Adrenal gland (tissue), 12 donors: ENCODE results near the gene ZNF280C. TPM values are rescaled to one million over a fixed set of nuclear protein-coding genes. Genes with fewer than 3 reads are reported as not detected.

Source experiments
- DNase-seq, 7 donors: peaks; one replicate each; pipeline ENCODE4 v3.0.0-alpha.2; 2019 to 2020
- H3K27ac ChIP-seq, 5 donors: fragments of 200-600 bp; sonication (generic) in 4 of 5; 1 replicate in 3 of 5; 2 replicates in 2 of 5; pipeline versions ENCODE4 v1.5.1 to v1.8.0; 2016 to 2020; ENCODE audit warnings: mild to moderate bottlenecking in 1 of 5
- H3K27me3 ChIP-seq: fragments of 200-600 bp; 2 replicates; pipeline ENCODE4 v1.8.0; 2021
- H3K36me3 ChIP-seq, 2 donors: fragments of 200-600 bp; replicated peaks in 1 of 2; 1 replicate in 1 of 2; 2 replicates in 1 of 2; pipeline versions ENCODE4 v1.5.1 to v1.8.0; 2018 to 2022
- H3K4me1 ChIP-seq, 2 donors: fragments of 200-600 bp; replicated peaks in 1 of 2; 1 replicate in 1 of 2; 2 replicates in 1 of 2; pipeline versions ENCODE4 v1.5.1 to v1.8.0; 2018 to 2021
- H3K4me3 ChIP-seq, 4 donors: fragments of 200-600 bp; sonication (generic) in 3 of 4; one replicate each; pipeline ENCODE4 v1.5.1; 2016 to 2018
- H3K9me3 ChIP-seq, 3 donors: fragments of 200-600 bp; sonication (generic) in 1 of 3; replicated peaks in 1 of 3; 1 replicate in 2 of 3; 2 replicates in 1 of 3; pipeline versions ENCODE4 v1.5.1 to v1.8.0; 2016 to 2021
- POLR2A ChIP-seq, 2 donors: fragments of 450-650 bp; IDR thresholded peaks; one replicate each; pipeline ENCODE4 v1.6.1; 2017; ENCODE audit warnings: antibody characterized with exemption in 2 of 2, mild to moderate bottlenecking in 2 of 2, moderate library complexity in 1 of 2
- WGBS, 4 donors: extraction: QIAGEN DNeasy Blood & Tissue Kit in 2 of 4; methylation state at CpG; one replicate each; pipeline versions ENCODE4 v1.1.5 to v1.1.7; 2013 to 2017; 5-methylcytosine and 5-hydroxymethylcytosine counted together
- intact Hi-C, 2 donors: fragments of 100-400 bp; cut with DNase I; formaldehyde crosslinking; loops; one replicate each; pipeline versions ENCODE4 v1.14.1 to v1.15.0; 2022 to 2023
- polyA plus RNA-seq, 3 donors: library from polyadenylated mRNA; stranded (reverse); fragments of 200-250 nt in 2 of 3; fragments of 350-450 nt in 1 of 3; fragmentation: Illumina TruSeq in 1 of 3; extraction: RNeasy Lipid Tissue Mini Kit (QIAGEN cat#74804) in 1 of 3; gene quantifications; one replicate each; pipeline ENCODE4 v1.2.3, GENCODE V29; 2013 to 2014
- total RNA-seq, 9 donors: library from RNA; depleted of rRNA in 4 of 9; stranded (reverse); fragments of >200 nt in 4 of 9; fragments of 120-200 nt in 1 of 9; fragmentation: NEBNext Ultra II Directional in 1 of 9; extraction: Animal tissue kit (Norgen Biotek cat#: 25700) in 1 of 9; gene quantifications; one replicate each; pipeline versions ENCODE4 v1.1.0 to v1.2.4, GENCODE V29; 2013 to 2023
- TF ChIP-seq, protein P1 (sequence below), 6 experiments: fragments of 450-650 bp in 4 of 6; fragments of 200-600 bp in 2 of 6; sonication (generic) in 1 of 6; IDR thresholded peaks; 1 replicate in 5 of 6; 2 replicates in 1 of 6; pipeline versions ENCODE4 v1.5.1 to v1.8.0; 2016 to 2021; ENCODE audit warnings: antibody characterized with exemption in 6 of 6, mild to moderate bottlenecking in 2 of 6, moderate library complexity in 1 of 6
- donor health status: healthy with polysubstance abuse.
- donor health status: Bipolar disorder and iron deficiency.
- donor health status: DM: yes; HTN: yes; CAD: no.
- donor health status: DM: no; HTN: no; CAD: no.
- donor health status: DM: no; HTN: no; CAD: no.
- donor health status: DM: yes; HTN: yes; CAD: no.

The ZNF280C gene
- total and polyA plus RNA-seq, 12 donors: 1.0 to 7.3 (median 3.9) TPM

DNA sequence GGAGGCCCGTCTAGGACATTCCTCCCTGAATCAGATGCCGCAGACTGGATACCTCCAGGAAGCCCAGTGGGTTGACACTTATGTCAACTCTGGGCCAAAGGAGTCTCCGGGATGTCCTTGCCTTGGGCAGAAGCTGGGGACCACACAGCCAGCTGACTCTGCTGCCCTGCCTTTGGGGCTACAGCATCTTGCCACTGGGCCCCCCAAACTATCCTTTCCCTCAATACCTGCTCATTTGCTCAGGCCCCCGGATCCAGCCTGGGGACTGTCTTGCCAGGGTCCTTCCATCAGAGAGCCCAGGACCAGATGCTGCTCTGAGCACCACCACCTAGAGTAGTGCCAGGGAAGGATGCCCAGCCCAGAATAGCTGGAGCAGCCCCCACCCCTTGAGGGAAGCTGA lies 77.9 kb downstream of the ZNF280C start:
- intact Hi-C loops: loop anchor here in 1 of 2 donors (5.0 to 10.0 kb wide), 2 partner anchors 66 to 104 kb away; no protein-coding TSS in a partner anchor
- Histone ChIP-seq H3K36me3 (no peaks in the 10 kb centered on the region), H3K27ac (no peak overlapping the region), H3K27me3 (no peaks in the 10 kb centered on the region), H3K4me1 (no peaks in the 10 kb centered on the region), H3K4me3 (no peak overlapping the region), H3K9me3 (no peaks in the 10 kb centered on the region)
- 82 to 100% (median 86%) methylated on average over 1 to 4 of the region's 4 CpGs; no CpG with 5 or more reads in 1 of the 4 donors for WGBS, 4 donors
- TF ChIP-seq, protein P1, sequence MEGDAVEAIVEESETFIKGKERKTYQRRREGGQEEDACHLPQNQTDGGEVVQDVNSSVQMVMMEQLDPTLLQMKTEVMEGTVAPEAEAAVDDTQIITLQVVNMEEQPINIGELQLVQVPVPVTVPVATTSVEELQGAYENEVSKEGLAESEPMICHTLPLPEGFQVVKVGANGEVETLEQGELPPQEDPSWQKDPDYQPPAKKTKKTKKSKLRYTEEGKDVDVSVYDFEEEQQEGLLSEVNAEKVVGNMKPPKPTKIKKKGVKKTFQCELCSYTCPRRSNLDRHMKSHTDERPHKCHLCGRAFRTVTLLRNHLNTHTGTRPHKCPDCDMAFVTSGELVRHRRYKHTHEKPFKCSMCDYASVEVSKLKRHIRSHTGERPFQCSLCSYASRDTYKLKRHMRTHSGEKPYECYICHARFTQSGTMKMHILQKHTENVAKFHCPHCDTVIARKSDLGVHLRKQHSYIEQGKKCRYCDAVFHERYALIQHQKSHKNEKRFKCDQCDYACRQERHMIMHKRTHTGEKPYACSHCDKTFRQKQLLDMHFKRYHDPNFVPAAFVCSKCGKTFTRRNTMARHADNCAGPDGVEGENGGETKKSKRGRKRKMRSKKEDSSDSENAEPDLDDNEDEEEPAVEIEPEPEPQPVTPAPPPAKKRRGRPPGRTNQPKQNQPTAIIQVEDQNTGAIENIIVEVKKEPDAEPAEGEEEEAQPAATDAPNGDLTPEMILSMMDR (IDR thresholded peaks at IDR 0.05): no peak
- no peak for TF ChIP-seq POLR2A (IDR thresholded peaks at IDR 0.05)
- no peak for DNase-seq

DNA sequence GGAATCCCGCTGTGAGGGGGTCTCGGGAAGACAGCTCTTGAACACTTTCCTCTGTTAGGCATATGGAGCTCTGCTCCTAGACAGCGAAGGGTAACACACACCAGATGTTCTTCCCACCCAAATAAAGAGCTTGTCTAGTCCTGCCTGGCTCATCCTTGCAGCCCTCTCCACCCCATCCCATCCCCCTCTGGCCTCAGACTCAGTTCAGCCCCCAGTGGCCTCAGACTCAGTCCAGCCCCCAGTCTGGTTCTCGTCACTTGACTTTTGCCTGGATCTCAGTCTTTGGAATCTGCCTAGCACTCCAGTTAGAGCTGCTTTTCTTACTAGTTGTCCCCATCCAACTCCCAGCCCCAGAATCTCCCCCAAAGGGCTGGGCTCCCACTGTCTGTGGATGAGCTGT lies 82.0 kb downstream of the ZNF280C start:
- 62 to 79% (median 78%) methylated on average over 4 of the region's 4 CpGs; no CpG with 5 or more reads in 1 of the 4 donors for WGBS, 4 donors
- H3K27me3 ChIP-seq: no peaks in the 10 kb centered on the region
- H3K4me3 ChIP-seq: no peak overlapping the region
- no peaks in the 10 kb centered on the region for H3K9me3 ChIP-seq
- TF ChIP-seq POLR2A (IDR thresholded peaks at IDR 0.05): no peak
- TF ChIP-seq, protein P1 (IDR thresholded peaks at IDR 0.05): no peak
- DNase-seq: no peak
- no peaks in the 10 kb centered on the region for H3K36me3 ChIP-seq
- no peak overlapping the region for H3K27ac ChIP-seq
- H3K4me1 ChIP-seq: no peaks in the 10 kb centered on the region
- intact Hi-C loops: no loop called here

DNA sequence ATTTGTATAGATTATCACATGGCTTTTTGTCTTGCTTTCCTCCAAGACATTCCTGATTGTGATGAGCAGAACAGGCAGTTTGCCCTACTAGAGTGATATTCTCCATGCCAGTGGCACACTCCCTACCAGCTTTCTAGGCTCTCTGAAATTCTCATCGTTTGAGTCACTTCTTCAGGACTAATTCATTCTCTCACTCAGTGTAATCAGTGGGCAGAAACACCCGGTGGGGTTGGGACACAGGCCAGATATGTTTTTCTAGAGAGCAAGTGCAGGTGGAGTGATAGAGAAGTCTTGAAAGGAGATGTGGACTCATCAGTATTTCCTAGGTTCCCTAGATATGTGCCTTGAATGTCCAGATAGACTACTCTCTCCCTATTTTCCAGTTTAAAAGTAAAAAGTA lies 83.8 kb downstream of the ZNF280C start:
- Histone ChIP-seq H3K9me3 (no peaks in the 10 kb centered on the region), H3K4me3 (no peak overlapping the region), H3K27me3 (no peaks in the 10 kb centered on the region), H3K4me1 (no peaks in the 10 kb centered on the region), H3K27ac (no peak overlapping the region), H3K36me3 (no peaks in the 10 kb centered on the region)
- intact Hi-C loops: no loop called here
- TF ChIP-seq, protein P1 (IDR thresholded peaks at IDR 0.05): no peak
- TF ChIP-seq POLR2A (IDR thresholded peaks at IDR 0.05): no peak
- WGBS, 4 donors: 41 to 71% (median 49%) methylated on average over 2 of the region's 2 CpGs
- no peak for DNase-seq

DNA sequence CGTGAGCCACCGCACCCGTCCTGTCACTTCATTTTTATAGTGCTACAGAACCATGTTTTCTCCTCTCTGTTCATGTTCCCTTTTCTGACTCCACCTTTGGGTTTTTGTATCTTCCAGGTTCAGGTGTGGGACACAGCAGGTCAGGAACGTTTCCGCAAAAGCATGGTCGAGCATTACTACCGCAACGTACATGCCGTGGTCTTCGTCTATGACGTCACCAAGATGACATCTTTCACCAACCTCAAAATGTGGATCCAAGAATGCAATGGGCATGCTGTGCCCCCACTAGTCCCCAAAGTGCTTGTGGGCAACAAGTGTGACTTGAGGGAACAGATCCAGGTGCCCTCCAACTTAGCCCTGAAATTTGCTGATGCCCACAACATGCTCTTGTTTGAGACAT lies 84.5 kb downstream of the ZNF280C start:
- no peak for DNase-seq
- intact Hi-C loops: no loop called here
- Histone ChIP-seq H3K4me3 (no peak overlapping the region), H3K27me3 (no peaks in the 10 kb centered on the region), H3K4me1 (no peaks in the 10 kb centered on the region), H3K9me3 (no peaks in the 10 kb centered on the region), H3K27ac (no peak overlapping the region), H3K36me3 (no peaks in the 10 kb centered on the region)
- TF ChIP-seq, protein P1 (IDR thresholded peaks at IDR 0.05): no peak
- no peak for TF ChIP-seq POLR2A (IDR thresholded peaks at IDR 0.05)
- WGBS, 4 donors: 86 to 94% (median 91%) methylated on average over 11 of the region's 11 CpGs
